ENCODE measurements around the gene ZDHHC13.
"Not testable (repeated sequence)": the region's sequence is repeated elsewhere in the genome, so short reads cannot be mapped to it uniquely, and the experiment has no call there.

ZDHHC13 gene

DNA sequence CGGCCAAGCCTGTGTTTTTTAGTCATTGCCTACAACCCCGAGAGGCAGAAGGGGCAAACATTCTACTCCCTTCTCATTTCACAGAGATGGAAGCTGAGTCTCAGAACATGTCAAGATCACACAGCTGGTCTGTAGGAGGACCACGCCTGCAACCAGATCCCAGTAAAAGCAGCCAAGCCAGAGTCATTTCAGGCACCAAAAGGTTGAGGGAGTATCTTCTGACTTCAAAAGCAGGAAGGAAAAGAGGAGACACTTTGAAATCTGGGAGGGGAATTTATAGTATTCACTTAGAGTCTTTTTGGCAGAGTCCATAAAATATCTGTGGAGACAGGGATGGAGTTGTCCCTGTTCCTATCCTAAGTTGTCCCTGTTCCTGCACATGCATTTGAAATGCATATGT is 17.9 kb upstream of the ZDHHC13 start:
- no peak for DNase-seq (ENCODE audit: low spot score)

DNA sequence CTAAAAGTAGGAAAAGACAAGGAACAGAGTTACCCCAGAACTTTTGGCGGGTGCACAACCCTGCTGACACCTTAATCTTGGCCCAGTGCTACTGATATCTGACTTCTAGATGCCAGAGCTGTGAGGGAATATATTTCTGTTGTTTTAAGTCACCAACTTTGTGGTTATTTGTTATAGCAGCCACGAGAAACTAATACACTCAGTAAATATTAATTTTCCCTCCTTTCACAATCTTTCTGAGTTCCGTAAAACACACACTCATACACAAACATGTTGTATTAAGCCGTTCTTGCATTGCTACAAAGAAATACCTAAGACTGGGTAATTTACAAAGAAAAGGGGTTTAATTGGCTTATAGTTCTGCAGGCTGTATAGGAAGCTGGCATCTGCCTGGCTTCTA is 16.1 kb upstream of the ZDHHC13 start:
- DNase-seq (ENCODE audit: low spot score) = no peak

DNA sequence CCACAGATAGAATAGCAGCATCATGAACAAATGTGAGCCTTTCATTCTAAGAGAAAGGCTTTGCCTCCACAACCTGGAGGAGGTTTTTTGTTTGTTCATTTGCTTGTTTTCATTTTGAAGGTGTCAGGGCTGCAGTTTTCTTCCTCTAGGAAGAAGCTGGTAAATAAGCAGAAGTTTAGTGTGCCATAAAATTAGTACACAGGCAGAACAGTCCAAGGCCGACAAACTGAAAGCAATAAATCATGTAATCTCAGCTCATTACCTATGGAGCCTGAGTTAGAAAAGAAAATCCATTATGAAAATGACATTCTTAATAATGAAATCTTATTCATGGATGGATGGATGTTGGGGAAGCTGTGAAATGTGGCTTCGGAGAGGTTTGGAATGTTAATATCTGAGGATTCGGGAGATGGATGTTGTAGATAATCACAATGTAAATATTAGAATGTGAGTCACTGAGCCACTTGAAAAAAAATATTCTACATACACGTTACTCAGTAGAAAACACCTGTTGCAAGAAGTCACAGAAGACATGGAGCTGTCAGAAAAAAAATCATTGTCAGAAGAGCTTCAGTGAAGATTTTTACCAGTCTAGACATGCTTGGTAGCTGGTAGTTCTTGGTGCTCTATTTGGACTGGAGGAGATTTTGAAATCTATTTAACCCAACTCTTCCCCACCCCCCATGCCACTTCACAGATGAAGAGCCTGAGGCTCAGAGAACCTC is 15.0 kb upstream of the ZDHHC13 start:
- no peak for DNase-seq (ENCODE audit: low spot score)

DNA sequence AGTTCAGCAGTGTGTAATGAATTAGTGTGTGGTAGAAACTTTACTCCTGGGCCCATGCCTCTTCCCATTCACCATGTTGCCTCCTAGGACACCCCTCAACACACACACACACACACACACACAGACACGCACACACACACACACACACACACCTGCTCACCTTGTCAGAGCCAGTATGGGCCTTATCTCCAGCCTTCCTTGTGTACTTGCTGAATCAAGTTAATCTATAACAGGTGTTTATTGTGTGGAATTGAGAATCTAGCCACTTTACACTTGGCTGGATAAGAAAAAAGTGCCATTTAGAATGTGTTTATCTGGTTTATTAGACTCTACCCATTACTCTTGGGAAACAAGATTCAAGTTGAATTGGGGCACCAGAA is 14.5 kb upstream of the ZDHHC13 start:
- DNase-seq (ENCODE audit: low spot score) = no peak

DNA sequence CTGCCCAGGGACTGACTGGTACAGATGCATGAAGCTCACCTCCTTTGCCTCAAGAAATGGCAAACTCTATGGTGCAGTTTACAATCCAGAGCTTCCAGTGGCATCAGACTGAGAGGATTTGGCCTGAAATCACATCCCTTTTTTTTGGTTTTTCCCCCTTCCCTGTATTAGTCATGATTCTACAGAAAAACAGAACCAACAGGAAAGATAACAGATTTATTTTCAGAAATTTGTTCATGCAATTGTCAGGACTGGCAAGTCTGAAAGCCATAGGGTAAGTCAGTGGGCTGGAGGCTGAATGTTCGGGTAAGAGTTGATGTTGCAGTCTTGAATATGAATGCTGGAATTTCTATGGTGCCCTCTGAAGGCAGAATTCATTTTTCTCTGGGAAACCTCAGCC is 12.0 kb upstream of the ZDHHC13 start:
- DNase-seq (ENCODE audit: low spot score) = no peak

DNA sequence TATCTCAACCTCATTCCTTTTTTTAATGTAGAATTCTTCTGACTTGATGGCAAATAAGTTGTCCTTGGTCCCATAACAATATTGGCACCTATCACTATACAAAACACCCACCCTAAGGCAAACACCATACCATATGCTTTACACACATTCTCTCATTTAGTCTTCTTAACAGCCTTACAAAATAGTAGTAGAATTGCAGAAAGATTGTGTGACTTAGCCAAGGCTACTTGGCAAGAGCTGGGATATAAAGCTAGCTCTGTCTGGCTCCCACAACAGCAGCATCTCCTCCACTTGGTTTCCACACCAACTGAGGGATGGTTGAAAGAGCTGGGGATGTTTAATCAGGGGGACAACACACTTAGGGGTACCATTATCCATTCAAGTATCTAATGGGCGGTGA is 9.8 kb upstream of the ZDHHC13 start:
- DNase-seq (ENCODE audit: low spot score) = no peak

DNA sequence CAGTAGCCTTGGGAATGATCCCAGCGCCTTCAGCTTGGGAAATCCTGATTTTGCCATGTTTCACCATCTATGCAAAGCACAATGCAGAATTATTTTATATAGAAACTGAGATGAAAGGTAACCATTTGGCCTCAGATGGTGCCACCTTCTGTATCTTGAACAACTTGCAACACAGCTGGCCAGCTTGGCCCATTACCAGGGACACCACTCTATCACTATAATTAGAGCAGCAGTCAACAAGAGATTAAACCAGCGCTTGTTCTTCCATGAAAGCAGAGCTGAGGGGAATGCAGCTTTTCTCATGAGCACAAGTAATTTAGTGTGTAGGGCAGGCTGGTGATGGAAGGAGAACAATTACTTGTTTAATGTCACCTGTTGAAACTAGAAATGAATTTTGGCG is 6.7 kb upstream of the ZDHHC13 start:
- no peak for DNase-seq (ENCODE audit: low spot score)

DNA sequence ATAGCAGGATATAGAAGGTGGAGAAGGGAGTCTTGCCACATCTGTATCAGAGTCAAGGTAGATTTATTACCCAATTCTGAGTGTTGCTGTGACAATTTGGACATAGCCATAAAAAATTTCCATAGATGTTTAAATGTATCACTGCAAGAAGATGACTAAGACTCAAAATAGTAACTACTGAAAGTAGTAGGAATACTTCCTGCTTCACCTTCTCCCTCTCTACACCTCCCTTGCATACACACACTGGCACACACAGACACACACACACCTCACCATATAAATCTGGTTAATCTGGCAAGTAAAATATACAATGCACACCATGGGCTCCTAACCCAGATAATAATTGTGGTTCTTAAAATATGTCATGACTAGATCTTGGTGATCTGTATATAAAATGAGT is 5.2 kb upstream of the ZDHHC13 start:
- no peak for DNase-seq (ENCODE audit: low spot score)

DNA sequence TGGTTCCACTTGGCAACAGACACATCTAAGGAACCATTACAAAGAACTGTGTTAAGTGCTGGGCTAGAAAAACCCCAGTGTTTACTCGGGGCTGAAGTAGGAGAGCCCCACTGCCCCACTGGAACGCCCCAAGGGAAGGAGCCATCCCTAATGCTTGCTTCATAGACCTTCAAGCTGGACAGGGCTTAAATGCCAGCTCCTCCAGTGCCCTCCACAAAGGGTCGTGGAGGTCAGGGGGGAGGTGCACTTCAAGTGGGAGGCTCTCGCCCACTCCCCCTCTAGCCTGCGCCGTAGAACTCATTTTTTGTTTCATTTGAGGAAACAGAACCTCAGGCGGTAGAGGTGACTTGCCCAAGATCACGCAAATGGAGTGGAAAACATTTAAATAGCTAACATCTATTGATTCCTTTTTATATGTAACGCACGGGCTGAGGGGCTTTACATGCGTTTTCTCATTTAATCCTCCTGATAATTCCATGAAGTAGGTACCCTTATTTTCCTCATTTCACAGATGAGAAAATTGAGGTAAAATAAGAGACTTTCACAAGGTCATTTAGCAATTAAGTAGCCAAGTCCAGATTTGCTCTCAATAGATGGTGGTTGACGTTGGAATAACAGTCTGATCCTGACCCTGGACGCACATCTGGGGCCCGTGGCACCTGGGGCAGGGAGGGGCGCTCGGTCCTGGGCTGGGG is 545 bp upstream of the ZDHHC13 start:
- no peak for DNase-seq (ENCODE audit: low spot score)

DNA sequence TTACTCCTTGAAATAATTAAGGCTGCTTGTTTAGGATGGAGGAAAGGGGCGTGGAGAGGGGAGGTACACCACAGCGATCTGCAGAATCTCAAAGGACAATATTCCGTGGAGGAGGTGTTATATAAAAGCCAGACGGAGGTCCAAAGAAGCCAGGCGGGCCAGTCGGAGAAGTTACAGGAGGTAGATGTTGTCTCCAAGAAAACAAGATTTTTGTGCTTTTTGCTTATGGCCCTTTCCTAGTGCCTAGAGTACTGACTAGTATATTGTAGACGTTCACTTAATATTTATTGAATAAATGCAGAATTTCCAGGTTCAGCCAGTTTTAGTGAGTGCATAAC is 761 bp downstream of the ZDHHC13 start:
- DNase-seq (ENCODE audit: low spot score) = no peak

DNA sequence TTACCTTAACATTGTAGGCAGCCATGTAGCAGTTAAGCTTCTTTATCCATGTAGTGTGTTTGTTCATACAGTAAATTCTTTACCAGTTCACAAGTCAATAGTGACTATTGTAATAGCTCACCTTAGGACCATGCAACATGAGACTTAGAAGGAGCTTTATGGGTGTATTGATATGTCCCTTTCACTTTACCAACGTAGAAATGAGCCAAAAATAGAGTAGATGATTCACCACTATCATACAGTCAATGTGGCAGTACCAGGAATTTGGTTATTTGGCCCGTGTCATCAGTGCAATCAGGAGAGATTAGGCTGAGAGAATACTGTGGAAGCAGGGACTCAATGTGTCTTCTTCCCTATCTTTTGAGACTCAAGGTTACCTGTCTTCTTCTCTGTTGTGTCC is 4.7 kb downstream of the ZDHHC13 start:
- DNase-seq (ENCODE audit: low spot score) = no peak

DNA sequence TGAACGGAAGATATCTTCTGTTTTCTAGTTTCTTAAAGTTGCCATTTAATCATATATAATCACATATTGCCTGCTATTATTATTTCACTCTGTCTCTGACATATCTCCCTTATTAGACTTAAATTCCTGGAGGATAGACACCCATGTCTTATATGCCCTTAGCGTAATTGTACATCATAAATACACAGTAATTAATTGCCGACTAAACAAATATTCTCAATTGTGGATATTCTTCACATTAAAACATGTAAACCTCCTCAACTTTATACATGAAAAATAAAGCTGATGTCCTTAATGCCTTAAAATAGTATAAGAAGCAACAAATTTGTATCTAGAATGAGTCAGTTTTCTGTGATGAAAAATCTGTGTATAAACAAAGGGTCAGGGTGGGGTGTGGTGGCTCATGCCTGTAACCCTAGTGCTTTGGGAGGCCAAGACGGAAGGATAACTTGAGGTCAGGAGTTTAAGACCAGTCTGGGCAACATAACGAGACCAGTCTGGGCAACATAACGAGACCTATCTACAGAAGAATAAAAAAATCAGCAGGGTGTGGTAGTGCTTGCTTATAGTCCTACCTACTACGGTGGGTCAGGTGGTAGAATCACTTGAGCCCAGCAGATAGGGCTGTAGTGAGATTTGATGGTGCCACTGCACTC is 6.1 kb downstream of the ZDHHC13 start:
- DNase-seq (ENCODE audit: low spot score) = no peak

DNA sequence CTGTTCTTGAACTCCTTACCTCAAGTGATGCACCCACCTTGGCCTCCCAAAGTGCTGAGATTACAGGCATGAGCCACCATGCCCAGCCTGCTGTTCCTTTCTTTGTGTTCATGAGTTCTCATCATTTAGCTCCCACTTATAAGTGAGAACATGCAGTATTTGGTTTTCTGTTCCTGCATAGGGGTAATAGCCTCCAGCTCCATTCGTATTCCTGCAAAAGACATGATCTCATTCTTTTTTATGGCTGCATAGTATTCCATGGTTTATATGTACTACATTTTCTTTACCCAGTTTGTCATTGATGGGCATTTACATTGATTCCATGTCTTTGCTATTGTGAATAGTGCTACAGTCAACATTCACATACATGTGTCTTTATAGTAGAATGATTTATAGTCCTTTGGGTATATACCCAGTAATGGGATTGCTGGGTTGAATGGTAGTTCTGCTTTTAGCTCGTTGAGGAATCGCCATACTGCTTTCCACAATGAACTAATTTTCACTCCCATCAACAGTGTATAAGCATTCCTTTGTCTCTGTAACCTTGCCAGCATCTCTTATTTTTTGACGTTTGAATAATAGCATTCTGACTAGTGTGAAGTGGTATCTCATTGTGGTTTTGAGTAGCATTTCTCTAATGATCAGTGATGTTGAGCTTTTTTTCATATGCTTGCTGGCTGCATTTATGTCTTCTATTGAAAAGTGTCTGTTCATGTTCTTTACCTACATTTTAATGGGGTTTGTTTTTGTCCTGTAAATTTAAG is 9.8 kb downstream of the ZDHHC13 start:
- DNase-seq (ENCODE audit: low spot score) = not testable (repeated sequence)

DNA sequence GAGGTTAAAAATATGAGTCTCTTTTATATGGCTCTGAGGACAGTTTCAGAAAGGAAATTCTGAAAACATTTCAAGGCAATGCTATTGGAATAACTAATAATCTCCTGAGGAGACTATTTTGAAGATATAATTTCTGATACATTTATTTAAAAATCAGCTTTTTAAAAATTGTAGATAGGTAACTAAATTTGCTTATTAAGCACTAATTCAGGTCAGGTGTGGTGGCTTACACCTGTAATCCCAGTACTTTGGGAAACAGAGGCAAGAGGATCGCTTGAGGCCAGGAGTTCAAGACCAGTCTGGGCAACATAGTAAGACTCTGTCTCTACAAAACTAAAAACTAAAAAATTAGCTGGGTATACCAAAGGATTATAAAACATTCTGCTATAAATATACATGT is 17.0 kb downstream of the ZDHHC13 start:
- DNase-seq (ENCODE audit: low spot score) = no peak

DNA sequence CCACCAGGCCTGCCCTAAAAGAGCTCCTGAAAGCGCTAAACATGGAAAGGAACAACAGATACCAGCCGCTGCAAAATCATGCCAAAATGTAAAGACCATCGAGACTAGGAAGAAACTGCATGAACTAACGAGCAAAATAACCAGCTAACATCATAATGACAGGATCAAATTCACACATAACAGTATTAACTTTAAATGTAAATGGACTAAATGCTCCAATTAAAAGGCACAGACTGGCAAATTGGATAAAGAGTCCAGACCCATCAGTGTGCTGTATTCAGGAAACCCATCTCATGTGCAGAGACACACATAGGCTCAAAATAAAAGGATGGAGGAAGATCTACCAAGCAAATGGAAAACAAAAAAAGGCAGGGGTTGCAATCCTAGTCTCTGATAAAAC is 19.9 kb downstream of the ZDHHC13 start:
- not testable (repeated sequence) for DNase-seq (ENCODE audit: low spot score)

DNA sequence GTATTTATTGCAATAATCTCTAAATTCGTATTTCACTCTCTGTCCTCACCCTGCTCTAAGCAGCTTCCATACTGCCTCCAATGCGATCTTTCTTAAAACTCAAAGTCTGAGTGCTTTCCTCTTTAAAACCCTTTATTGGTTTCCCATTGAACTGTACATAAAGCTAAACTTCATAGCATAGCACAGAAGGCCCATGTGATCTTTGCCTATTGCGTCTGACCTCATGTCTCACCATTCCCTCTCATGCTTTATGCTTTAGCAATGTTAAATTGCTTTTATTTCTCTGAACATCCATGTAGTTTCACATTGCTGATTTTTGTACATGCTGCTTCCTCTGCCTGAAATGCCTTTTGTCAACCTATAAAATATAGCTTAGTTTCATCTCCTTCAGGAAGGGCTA is 28.4 kb downstream of the ZDHHC13 start:
- no peak for DNase-seq (ENCODE audit: low spot score)

DNA sequence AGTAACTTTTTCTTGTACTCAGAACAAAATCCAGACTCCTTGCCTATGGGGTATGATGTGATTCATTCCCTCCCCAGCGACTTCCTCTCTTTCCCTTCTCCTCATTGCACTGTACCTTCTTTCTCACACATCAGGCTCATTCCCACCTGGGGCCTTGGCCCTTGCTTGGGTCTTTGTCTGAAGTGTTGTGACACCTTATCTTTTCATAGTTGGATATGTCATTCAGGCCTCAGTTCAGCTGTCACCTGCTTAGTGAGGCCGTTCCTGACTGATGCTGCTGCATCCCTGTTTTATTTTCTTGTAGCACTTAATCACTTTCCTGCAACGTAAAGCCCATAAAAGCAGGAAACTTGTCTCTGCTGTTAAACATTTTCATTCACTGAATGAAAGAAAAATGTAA is 39.9 kb downstream of the ZDHHC13 start:
- DNase-seq (ENCODE audit: low spot score) = no peak

DNA sequence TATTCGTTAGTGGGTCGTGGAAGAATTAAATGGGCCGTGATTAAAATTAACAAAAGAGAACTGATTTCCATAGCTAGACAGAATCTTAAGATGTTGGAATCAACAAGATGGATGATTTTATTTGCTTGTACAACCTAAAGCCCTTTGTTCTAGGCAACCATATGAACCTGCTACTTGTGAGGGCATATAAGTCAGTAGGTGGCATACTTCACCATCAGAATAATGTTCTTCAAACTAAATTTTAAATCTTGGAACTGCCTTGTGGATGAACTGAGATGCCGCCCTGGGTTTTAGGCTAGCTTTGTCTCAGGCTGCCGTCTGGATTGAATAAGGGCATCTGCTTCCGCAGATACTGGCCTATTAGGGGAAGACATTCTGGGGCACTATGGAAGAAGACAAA is 43.9 kb downstream of the ZDHHC13 start:
- DNase-seq (ENCODE audit: low spot score) = no peak

DNA sequence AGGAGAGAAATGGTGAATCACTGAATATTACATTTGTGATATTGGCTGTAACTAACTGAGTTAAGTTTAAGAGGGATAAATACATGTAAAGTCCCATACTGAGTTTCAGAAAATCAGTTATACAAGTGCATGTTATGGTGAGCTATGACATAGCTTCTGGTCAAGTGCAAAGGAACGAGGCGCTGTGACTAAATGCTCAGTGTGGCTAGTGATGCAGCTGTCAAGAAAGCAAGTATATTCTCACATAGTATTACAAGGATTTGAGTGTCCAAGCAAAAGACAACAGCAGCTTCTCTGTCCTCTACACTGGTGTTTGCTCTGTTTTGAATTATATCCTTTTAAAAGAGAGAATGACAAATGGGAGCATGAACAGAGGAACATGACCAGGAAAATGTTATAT is 44.7 kb downstream of the ZDHHC13 start:
- no peak for DNase-seq (ENCODE audit: low spot score)

DNA sequence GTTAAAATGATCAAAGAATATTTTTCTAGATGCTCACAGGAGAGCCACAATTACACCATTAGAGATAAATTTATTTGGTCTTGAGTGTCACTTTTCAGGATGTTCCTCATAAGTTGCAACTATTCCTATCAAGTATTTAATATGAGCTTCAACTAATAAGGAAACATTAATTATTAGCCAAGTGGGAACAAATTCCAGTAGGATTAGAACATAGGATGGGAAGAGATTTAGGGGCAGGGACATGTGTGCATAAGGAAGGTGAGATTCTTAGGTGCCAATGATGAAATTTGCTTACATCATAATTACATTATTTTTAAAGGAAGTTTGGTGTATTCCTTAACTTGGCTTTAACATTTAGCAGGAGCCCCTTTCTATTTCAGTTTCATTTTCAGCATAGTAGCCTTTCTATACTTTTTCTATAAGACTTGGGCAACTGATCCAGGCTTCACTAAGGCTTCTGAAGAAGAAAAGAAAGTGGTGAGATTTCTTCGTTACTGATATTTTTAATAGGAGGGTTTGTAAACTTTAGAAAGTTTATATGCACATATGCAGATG is 46.1 kb downstream of the ZDHHC13 start:
- DNase-seq (ENCODE audit: low spot score) = no peak

DNA sequence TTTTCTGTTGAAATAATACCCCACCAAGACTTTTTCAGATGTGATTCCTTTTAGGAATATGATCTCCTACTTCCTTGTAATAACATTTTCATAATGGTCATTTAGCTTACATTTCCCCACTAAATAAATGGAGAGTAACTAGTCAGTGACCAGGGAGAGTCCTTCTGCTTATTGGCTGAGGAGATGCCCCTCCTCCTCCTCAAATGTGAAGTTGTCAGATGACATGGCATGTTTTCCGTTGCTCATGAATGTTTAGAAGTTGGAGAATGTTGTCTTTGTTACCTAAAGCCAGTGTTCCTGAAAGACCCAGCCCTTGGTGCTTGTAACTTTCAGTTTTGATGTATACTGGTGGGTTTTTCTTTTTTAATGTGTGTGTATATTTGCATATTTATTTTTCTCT is 46.6 kb downstream of the ZDHHC13 start:
- no peak for DNase-seq (ENCODE audit: low spot score)

DNA sequence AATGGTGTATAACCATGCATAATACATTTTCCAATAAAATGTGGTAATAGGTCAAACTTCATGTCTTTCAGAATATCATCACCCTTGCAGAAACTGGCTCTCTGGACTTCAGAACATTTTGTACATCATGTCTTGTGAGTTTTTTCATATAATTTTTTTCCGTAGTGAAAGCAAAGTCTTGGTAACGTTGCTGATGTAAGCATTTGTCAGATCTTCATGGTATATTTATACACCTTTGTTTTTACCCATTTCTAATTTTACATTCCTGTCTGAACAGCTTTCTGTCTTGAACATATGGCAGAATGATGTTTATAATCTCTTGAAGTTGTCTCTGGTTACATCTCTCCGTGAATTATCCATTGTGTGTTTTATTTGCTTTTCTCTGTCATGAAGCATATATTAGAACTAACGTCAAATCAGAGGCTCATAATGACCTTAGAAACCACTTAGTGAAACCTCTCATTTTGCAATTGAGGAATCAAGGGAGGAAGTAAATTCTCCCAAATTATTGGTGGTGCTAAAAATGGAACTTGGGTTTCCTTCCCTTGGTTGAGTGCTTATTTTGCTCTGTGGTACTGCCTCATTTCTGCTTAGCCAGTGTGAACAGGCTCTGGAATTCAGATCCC is 47.4 kb downstream of the ZDHHC13 start:
- DNase-seq (ENCODE audit: low spot score) = no peak
